Testis (tissue), 3 donors: ENCODE data around the gene FSTL4. TPM values are rescaled to one million over a fixed set of nuclear protein-coding genes. Genes with fewer than 3 reads are reported as not detected.

Experiments used
- DNase-seq: peaks from one replicate; pipeline ENCODE4 v3.0.0-alpha.2; 2019
- H3K27ac ChIP-seq, 2 donors: fragments of 200-600 bp; sonication (generic); one replicate each; pipeline ENCODE4 v1.5.1; 2019
- H3K27me3 ChIP-seq: fragments of 200-600 bp; sonication (generic); one replicate; pipeline ENCODE4 v1.5.1; 2019
- H3K36me3 ChIP-seq: fragments of 200-600 bp; sonication (generic); one replicate; pipeline ENCODE4 v1.5.1; 2017; ENCODE audit warnings: low read depth; ENCODE audit errors: missing control alignments
- H3K4me1 ChIP-seq: fragments of 200-600 bp; sonication (generic); one replicate; pipeline ENCODE4 v1.5.1; 2019
- H3K4me3 ChIP-seq, 2 donors: fragments of 200-600 bp; sonication (generic); one replicate each; pipeline ENCODE4 v1.5.1; 2017 to 2019
- H3K9me3 ChIP-seq: fragments of 200-600 bp; sonication (generic); one replicate; pipeline ENCODE4 v1.5.1; 2017
- POLR2A ChIP-seq: fragments of 450-650 bp; IDR thresholded peaks from one replicate; pipeline ENCODE4 v1.6.1; 2017; ENCODE audit warnings: antibody characterized with exemption, mild to moderate bottlenecking, moderate library complexity
- WGBS, 2 donors: methylation state at CpG; one replicate each; pipeline ENCODE4 v1.1.5; 2018; 5-methylcytosine and 5-hydroxymethylcytosine counted together
- intact Hi-C: fragments of 100-400 bp; cut with DNase I; formaldehyde crosslinking; loops from one replicate; pipeline ENCODE4 v1.15.1; 2023; ENCODE audit warnings: low total_unique reads
- polyA plus RNA-seq: library from polyadenylated mRNA; stranded (reverse); fragments of 350-450 nt; fragmentation: Illumina TruSeq; extraction: RNeasy Lipid Tissue Mini Kit (QIAGEN cat#74804); gene quantifications from one replicate; pipeline ENCODE4 v1.2.3, GENCODE V29; 2014; ENCODE audit warnings: low read depth, low replicate concordance; ENCODE audit not compliant: insufficient read depth
- total RNA-seq, 2 donors: library from RNA; depleted of rRNA; stranded (reverse); fragments of >200 nt; gene quantifications; one replicate each; pipeline ENCODE4 v1.2.3, GENCODE V29; 2016
- TF ChIP-seq, protein P1 (sequence below), 3 experiments: fragments of 450-650 bp in 2 of 3; fragments of 200-600 bp in 1 of 3; sonication (generic) in 1 of 3; IDR thresholded peaks; one replicate each; pipeline ENCODE4 v1.5.1; 2016 to 2019; ENCODE audit warnings: antibody characterized with exemption in 3 of 3, mild to moderate bottlenecking in 2 of 3, moderate library complexity in 1 of 3

The FSTL4 gene
- total and polyA plus RNA-seq, 3 donors from 2014 or later: 7.1 to 8.6 (median 7.4) TPM

- H3K27ac ChIP-seq: no peak overlapping the region
- intact Hi-C loops: no loop called here
- H3K9me3 ChIP-seq: no peaks in the 10 kb centered on the region
- TF ChIP-seq POLR2A: no peak
- TF ChIP-seq, protein P1, sequence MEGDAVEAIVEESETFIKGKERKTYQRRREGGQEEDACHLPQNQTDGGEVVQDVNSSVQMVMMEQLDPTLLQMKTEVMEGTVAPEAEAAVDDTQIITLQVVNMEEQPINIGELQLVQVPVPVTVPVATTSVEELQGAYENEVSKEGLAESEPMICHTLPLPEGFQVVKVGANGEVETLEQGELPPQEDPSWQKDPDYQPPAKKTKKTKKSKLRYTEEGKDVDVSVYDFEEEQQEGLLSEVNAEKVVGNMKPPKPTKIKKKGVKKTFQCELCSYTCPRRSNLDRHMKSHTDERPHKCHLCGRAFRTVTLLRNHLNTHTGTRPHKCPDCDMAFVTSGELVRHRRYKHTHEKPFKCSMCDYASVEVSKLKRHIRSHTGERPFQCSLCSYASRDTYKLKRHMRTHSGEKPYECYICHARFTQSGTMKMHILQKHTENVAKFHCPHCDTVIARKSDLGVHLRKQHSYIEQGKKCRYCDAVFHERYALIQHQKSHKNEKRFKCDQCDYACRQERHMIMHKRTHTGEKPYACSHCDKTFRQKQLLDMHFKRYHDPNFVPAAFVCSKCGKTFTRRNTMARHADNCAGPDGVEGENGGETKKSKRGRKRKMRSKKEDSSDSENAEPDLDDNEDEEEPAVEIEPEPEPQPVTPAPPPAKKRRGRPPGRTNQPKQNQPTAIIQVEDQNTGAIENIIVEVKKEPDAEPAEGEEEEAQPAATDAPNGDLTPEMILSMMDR (IDR thresholded peaks at IDR 0.05): no peak
- H3K4me3 ChIP-seq: no peak overlapping the region
- no peaks in the 10 kb centered on the region for H3K27me3 ChIP-seq
- WGBS, 2 donors: 90 to 94% methylated on average over 2 of the region's 2 CpGs
- no peak for DNase-seq
- H3K36me3 ChIP-seq: no peaks in the 10 kb centered on the region
- H3K4me1 ChIP-seq: peaks cover 6% of the 10 kb centered on the region
Measured at GRCh38 chr5:133606835-133607234, 5.5 kb downstream of the FSTL4 start.

DNA sequence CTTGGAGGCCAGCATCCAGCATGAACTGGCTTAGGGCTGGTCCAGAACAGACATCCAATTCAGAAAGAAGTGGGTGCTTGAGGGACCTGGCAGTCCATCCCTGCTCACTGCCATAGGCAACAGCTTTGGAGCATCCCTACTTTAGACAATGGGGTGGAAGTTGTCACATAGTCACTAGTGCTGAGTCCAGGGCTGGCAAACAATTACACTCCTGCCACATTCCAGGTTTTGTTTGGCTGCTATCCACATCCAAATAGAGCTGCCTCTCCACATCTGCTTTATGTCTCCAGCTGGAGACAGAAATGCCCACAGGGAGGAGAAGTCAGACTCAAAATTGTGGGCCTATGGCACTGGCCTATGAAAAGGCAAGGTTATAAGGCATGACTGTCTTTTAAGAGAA lies 7.0 kb downstream of the FSTL4 start:
- intact Hi-C loops: no loop called here
- no peak for DNase-seq
- Histone ChIP-seq H3K27ac (no peak overlapping the region), H3K27me3 (no peaks in the 10 kb centered on the region), H3K4me3 (no peak overlapping the region), H3K9me3 (no peaks in the 10 kb centered on the region), H3K36me3 (no peaks in the 10 kb centered on the region), H3K4me1 (no peaks in the 10 kb centered on the region)
- no peak for TF ChIP-seq POLR2A
- TF ChIP-seq, protein P1 (IDR thresholded peaks at IDR 0.05): no peak

- no peaks in the 10 kb centered on the region for H3K27me3 ChIP-seq
- H3K36me3 ChIP-seq: no peaks in the 10 kb centered on the region
- H3K9me3 ChIP-seq: no peaks in the 10 kb centered on the region
- intact Hi-C loops: no loop called here
- no peak overlapping the region for H3K27ac ChIP-seq
- no peak for TF ChIP-seq POLR2A
- TF ChIP-seq, protein P1 (IDR thresholded peaks at IDR 0.05): no peak
- DNase-seq: no peak
- no peak overlapping the region for H3K4me3 ChIP-seq
- no peaks in the 10 kb centered on the region for H3K4me1 ChIP-seq
- WGBS, 2 donors: 49 to 57% methylated on average over 6 of the region's 6 CpGs
Measured at GRCh38 chr5:133603711-133604110, 8.6 kb downstream of the FSTL4 start.

DNA sequence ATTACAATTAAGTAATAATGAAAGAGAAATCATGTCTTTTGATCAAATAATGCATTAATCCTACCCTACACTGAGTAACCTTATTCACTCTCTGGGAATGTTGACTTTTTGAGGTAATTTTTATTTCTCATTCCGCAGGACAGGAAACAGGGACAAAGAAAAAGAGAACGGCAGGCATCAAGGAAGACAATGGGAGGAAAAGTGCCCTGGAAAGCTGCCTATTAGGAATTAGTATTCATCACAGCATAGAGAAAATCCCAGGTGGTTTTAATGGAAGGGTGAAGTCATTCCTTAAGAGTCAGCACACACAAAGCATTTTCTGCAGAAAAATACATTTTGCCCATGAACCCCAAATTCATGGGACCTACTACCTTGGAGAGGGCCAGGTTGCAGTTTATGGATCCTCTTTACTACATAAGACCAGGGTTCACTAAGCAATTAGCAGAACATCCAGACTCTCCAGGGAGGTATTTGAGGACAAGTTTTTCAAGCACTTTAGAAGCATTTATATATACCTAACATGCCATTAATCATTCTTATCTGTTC lies 9.4 kb downstream of the FSTL4 start:
- Histone ChIP-seq H3K27ac (no peak overlapping the region), H3K4me3 (no peak overlapping the region), H3K27me3 (no peaks in the 10 kb centered on the region), H3K9me3 (no peaks in the 10 kb centered on the region), H3K36me3 (no peaks in the 10 kb centered on the region), H3K4me1 (no peaks in the 10 kb centered on the region)
- intact Hi-C loops: no loop called here
- TF ChIP-seq, protein P1 (IDR thresholded peaks at IDR 0.05): no peak
- no peak for TF ChIP-seq POLR2A
- DNase-seq: no peak
- 51 to 59% methylated on average over 2 of the region's 2 CpGs for WGBS, 2 donors

DNA sequence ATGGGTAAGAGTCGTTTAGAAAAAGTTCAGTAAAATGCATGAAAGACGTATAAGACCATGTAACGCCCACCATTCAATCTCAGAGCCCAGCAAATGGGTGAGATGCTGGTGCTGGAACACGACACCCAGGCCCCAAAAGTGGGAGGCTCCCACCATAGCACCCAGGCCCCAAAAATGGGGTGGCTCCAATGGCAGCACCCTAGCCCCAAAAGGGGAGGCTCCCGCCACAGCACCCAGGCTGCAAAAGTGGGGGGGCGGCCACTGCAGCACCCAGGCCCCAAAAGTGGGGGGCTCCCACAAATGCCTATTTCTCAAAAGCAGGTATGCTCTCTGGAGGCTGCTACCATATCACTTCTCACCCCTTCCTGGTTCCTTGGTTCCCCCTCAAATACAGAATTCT lies 12.7 kb downstream of the FSTL4 start:
- no peak for DNase-seq
- H3K9me3 ChIP-seq: no peaks in the 10 kb centered on the region

More for the DNA sequence above, 12.7 kb downstream of the FSTL4 start:
- WGBS, 2 donors: 78 to 79% methylated on average over 6 of the region's 6 CpGs
- H3K27me3 ChIP-seq: no peaks in the 10 kb centered on the region
- H3K4me1 ChIP-seq: no peaks in the 10 kb centered on the region
- H3K4me3 ChIP-seq: no peak overlapping the region
- TF ChIP-seq, protein P1 (IDR thresholded peaks at IDR 0.05): no peak
- TF ChIP-seq POLR2A: no peak
- intact Hi-C loops: no loop called here
- no peak overlapping the region for H3K27ac ChIP-seq
- no peaks in the 10 kb centered on the region for H3K36me3 ChIP-seq
